GM21737 (cell line): ENCODE measurements around the gene ARMC2.

ENCODE experiments used
- ATAC-seq: cut with Tn5 transposase; IDR thresholded peaks from one replicate; pipeline ENCODE4 v1.9.1; 2021; ENCODE audit warnings: mild to moderate bottlenecking, moderate library complexity; ENCODE audit not compliant: unreplicated experiment

ARMC2 gene

GRCh38 chr6:108982154-108983113 lies 134.2 kb downstream of the ARMC2 start:
- ATAC-seq = no peak

- ATAC-seq = no peak
Observed at GRCh38 chr6:108983151-108983550, 134.9 kb downstream of the ARMC2 start.

- no peak for ATAC-seq
Observed at GRCh38 chr6:108985301-108985700, 137.1 kb downstream of the ARMC2 start.

GRCh38 chr6:108987156-108987555 lies 138.9 kb downstream of the ARMC2 start:
- no peak for ATAC-seq

- ATAC-seq = no peak
Observed at GRCh38 chr6:108988296-108988695, 140.1 kb downstream of the ARMC2 start.

- ATAC-seq = no peak
Observed at GRCh38 chr6:108988765-108989164, 140.5 kb downstream of the ARMC2 start.

- no peak for ATAC-seq
Observed at GRCh38 chr6:108989700-108990099, 141.5 kb downstream of the ARMC2 start.

GRCh38 chr6:108993876-108994275 lies 145.7 kb downstream of the ARMC2 start:
- ATAC-seq = no peak

- ATAC-seq = no peak
Observed at GRCh38 chr6:108995296-108995695, 147.1 kb downstream of the ARMC2 start.

GRCh38 chr6:108996208-108996607 lies 148.0 kb downstream of the ARMC2 start:
- ATAC-seq = no peak

- ATAC-seq = no peak
Observed at GRCh38 chr6:108998485-108998884, 150.3 kb downstream of the ARMC2 start.

GRCh38 chr6:108999428-108999827 lies 151.2 kb downstream of the ARMC2 start:
- ATAC-seq = no peak

GRCh38 chr6:109000289-109000688 lies 152.1 kb downstream of the ARMC2 start:
- no peak for ATAC-seq

- ATAC-seq = no peak
Observed at GRCh38 chr6:109001291-109001894, 153.2 kb downstream of the ARMC2 start.

GRCh38 chr6:109002051-109002697 lies 154.0 kb downstream of the ARMC2 start:
- ATAC-seq = no peak

GRCh38 chr6:109002882-109003281 lies 154.7 kb downstream of the ARMC2 start:
- no peak for ATAC-seq

GRCh38 chr6:109006818-109007217 lies 158.6 kb downstream of the ARMC2 start:
- no peak for ATAC-seq

- ATAC-seq = no peak
Observed at GRCh38 chr6:109007521-109007920, 159.3 kb downstream of the ARMC2 start.

- no peak for ATAC-seq
Observed at GRCh38 chr6:109008054-109008453, 159.8 kb downstream of the ARMC2 start.

GRCh38 chr6:109008537-109009235 lies 160.5 kb downstream of the ARMC2 start:
- ATAC-seq = peak; percentile 24
